GM12872 (cell line): ENCODE measurements around the gene ANKRD22.

Experiments used
- CTCF ChIP-seq: IDR thresholded peaks from 3 replicates; pipeline ENCODE4 v1.5.1; 2011; ENCODE audit warnings: low read depth, mild to moderate bottlenecking, low read length, moderate library complexity; ENCODE audit not compliant: insufficient read depth

The ANKRD22 gene

GRCh38 chr10:88892222-88892967 lies 40.8 kb upstream of the ANKRD22 start:
- TF ChIP-seq CTCF, result no peak

GRCh38 chr10:88890681-88891381 lies 39.2 kb upstream of the ANKRD22 start:
- no peak for TF ChIP-seq CTCF

- no peak for TF ChIP-seq CTCF
Observed at GRCh38 chr10:88889559-88890337, 38.1 kb upstream of the ANKRD22 start.

GRCh38 chr10:88888810-88889445 lies 37.3 kb upstream of the ANKRD22 start:
- no peak for TF ChIP-seq CTCF

- TF ChIP-seq CTCF, result no peak
Observed at GRCh38 chr10:88886557-88886956, 34.9 kb upstream of the ANKRD22 start.

- TF ChIP-seq CTCF, result no peak
Observed at GRCh38 chr10:88883448-88883809, 31.8 kb upstream of the ANKRD22 start.

GRCh38 chr10:88881922-88882645 lies 30.4 kb upstream of the ANKRD22 start:
- no peak for TF ChIP-seq CTCF
